Mammary microvascular endothelial cell (primary cell): ENCODE data around the gene ZSCAN26. TPM values are rescaled to one million over a fixed set of nuclear protein-coding genes. Genes with fewer than 3 reads are reported as not detected.

Experiments used
- total RNA-seq: library from RNA; depleted of rRNA; stranded (reverse); fragments of >200 nt; gene quantifications from 2 replicates; pipeline ENCODE4 v1.2.3, GENCODE V29; 2015

The ZSCAN26 gene
- total RNA-seq, result 7.6 and 18.6 TPM in 2 replicates

DNA sequence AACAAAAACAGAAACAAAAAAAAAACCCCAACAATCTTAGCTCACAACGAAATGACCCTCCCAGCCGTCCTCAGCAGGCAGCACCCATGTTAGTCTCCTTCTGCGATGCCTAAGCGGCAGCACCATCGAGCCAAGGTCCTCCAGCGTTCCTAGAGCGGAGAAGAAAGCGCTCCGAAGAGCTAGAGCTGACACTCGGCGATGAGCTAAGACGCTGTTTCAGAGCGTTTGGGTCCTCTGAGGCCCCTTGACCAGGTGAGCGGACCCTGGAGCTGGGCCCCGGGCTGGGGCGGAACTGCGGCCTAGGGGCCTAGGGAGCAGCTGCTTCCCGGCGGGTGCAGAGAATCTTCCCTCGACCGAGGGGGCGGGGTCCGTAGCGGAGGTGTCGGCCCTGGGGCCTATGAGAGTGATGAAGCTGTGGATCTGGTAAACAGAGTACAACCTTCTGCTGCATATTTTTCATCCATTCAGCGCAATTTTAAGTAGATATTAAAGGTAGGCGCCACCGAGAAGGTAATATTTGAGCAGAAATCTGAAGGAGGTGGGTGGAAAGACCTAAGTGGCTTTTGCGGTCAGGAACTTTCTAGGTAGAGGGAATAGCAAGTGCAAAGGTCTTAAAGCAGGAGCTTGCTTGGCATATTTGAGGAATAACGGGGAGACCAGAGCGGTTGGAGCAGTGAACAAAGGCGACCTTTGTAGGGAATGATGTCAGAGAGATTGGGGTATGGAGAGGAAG lies at the start of gene ZSCAN26:
TSS of gene ZSCAN26 (plus strand) at position 182 of the 733 bp plus-strand sequence. CDS start 4,777 bp downstream, outside the sequence.

DNA sequence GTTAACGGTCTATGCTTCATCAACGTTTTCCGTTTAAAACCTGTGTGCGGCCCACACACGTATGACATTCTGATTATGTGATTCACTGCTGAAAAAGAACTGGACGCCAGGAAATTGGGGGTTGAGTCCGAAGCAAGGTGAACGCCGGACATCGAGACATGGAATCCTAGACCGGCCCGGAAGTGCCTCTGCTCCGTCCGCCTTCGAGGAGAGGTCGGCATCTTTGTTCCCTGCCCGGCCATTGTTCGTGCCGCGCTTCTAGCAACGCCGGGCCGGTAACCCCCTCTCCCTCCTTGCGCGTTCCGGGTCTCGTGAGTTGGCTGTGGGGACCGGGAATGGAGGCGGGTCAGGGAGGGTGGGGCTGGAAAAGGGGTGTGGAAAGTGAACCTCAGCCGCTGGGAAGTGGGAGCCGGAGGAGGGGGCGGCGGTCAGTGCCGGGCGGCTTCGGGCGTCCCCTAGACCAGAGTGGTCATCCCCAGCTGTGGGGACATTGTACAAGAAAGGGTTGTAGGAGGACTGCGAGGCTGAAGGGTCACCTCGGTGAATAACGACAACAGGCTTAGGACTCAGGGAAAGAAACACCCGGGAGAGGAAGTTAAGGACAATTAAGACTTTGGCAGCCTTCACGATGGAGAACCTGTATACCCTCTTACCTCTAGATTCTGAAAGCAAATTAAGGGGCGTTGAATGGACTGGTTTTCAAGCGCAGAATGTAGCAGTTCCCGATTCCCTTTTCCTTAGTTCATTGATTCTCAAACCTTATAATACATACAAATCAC lies 41.7 kb upstream of the ZSCAN26 start, which contains the start of gene ZSCAN9:
TSS of gene ZSCAN9 (plus strand) at position 220 of the 779 bp plus-strand sequence. CDS start 1,810 bp downstream, outside the sequence.

DNA sequence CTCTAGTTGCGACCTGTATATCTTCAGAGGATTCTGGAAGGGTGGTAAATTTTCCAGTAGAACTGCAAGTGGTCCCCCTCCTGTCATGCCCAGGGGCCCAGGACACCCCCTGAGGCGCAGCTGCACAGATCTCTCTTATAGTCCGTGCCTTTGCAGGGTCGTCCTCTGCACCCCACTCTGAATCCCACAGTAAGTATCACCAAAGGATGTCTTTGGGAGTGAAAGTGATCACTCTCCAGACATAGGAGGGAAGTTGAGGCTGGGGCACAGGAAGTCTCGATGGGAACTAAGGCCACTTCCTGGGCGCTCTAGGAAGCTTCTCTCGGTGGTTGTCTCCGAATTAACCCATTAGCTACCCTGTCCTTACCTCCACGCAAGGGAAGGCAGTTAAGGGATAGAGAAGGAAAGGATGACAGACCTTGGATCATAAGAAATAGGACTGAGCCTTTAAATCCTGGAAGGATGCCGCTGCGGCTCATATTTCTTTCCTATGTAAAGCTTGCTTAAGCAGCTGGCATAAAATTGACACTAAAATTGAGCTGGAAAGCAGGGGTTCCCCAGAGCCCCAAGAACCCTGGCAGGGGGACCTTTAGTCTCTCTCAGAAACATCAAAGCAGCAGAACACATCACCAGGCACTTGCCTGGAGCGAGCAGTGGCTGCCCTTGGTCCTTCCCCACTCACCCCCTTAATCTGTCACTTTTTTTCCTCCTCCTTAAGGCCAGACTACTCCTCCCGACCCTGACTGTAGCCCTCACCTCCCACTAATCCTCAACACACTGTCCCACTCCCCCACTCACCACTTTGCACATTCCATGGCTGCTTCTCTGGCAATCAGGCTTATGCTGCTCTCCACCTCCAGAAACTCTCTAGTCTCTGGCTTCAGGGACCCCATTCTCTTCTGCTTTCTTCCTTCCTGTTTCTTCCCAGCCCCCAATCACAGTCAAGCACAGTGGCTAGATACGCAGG lies 14.7 kb upstream of the ZSCAN26 start, which contains the start of gene ZKSCAN4:
TSS of gene ZKSCAN4 (minus strand) at position 261 of the 967 bp plus-strand sequence. CDS start 289 bp downstream, outside the sequence.

DNA sequence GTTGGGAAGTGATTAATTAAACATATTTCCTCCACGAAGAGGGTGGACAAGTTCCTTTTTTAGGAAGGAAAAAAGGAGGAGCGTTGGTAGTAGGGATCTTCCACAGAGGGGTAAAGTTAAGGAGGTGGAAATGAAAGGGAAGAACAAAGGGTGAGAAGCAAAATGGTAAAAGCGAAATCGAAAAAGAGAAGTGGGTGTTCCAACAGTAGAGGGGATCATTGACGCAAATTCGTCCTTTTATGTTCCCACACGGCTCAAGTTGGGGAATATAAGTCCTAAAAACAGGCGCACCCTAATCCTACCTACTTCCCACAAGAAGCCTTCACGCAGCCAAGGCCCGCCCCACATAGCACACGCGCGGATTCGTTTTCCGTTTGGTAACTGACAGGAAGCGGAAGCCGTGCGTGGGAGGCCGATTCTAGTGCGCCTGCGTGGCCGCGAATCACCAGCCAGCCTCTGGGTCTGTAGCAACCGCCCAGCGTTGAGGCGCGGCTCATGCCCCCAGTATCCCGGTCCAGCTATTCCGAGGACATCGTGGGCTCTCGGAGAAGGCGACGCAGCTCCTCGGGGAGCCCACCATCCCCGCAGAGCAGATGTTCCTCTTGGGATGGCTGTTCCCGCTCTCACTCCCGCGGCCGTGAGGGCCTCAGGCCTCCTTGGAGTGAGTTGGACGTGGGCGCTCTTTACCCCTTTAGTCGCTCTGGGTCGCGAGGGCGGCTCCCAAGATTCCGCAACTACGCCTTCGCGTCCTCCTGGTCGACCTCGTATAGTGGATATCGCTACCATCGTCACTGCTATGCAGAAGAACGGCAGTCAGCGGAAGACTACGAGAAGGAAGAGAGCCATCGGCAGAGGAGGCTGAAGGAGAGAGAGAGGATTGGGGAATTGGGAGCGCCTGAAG lies 7.8 kb upstream of the ZSCAN26 start, which contains the start of gene NKAPL:
TSS of gene NKAPL (plus strand) at position 421 of the 901 bp plus-strand sequence. CDS start at position 496, 75 bp downstream.

DNA sequence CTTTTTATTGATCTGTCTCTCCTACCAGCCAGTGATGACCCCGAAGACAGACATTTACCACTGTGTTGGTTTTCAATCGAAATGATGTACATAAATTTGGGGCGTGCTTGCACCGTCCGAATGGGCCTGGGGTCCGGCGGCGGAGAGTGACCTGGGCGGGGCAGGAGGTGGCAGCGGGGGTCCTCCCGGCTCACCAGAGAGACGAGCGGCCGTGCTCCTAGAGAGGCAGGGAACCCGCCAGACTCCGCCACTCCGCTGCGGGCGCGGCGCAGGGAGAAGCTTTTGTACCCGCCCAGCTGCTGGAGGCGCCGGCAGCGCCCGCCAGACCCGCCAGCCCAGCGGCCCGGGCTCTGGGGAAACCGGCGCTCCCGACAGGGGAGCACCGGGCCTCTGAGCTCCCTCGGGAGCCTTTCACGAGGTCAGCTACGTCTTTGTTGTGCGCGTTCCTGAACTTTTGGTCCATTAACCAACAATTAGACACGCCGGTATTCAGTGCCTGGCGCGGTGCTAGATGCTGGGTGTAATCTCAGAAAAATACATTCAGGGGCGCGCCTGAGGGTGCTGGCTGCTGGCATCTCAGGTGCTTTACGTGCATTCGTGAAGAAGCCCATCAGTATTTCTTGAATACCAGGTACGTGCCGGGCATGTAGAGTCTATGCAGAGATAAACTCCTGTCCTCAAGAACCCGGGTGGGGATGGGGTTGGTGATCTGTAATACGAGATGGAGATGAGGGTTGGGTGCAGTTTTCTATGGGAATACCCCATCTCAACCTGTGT lies 14.5 kb downstream of the ZSCAN26 start, which contains the start of gene PGBD1:
TSS of gene PGBD1 (plus strand) at position 285 of the 777 bp plus-strand sequence. CDS start 2,242 bp downstream, outside the sequence.

Other genes with a start within 250 kb of the ZSCAN26 start
- 0.20 and 0.49 TPM in 2 replicates for gene ZNF165, start 186.6 kb upstream of the ZSCAN26 start, total RNA-seq
- 2.9 and 3.4 TPM in 2 replicates for gene ZSCAN16, start 142.5 kb upstream of the ZSCAN26 start, total RNA-seq
- 5.5 and 7.0 TPM in 2 replicates for gene ZKSCAN8, start 125.3 kb upstream of the ZSCAN26 start, total RNA-seq
- 7.2 and 8.0 TPM in 2 replicates for gene ZSCAN9, start 41.9 kb upstream of the ZSCAN26 start, total RNA-seq
- 2.1 TPM in 2 replicates for gene ZKSCAN4, start 14.9 kb upstream of the ZSCAN26 start, total RNA-seq
- gene NKAPL, start 7.8 kb upstream of the ZSCAN26 start, total RNA-seq, result 0.53 and 1.3 TPM in 2 replicates
- 6.7 and 8.0 TPM in 2 replicates for gene PGBD1, start 14.4 kb downstream of the ZSCAN26 start, total RNA-seq
- 9.1 and 9.3 TPM in 2 replicates for gene ZSCAN31, start 69.0 kb downstream of the ZSCAN26 start, total RNA-seq
- 2.6 and 3.1 TPM in 2 replicates for gene ZKSCAN3, start 82.8 kb downstream of the ZSCAN26 start, total RNA-seq
- 2.1 and 2.5 TPM in 2 replicates for gene ZSCAN12, start 132.6 kb downstream of the ZSCAN26 start, total RNA-seq
- 0.10 TPM in 1 of 2 replicates, not detected in the other for gene ZSCAN23, start 176.3 kb downstream of the ZSCAN26 start, total RNA-seq
- gene GPX6, start 248.7 kb downstream of the ZSCAN26 start, total RNA-seq, result not detected in 2 replicates